GOT3 (cell line): Measurements from ENCODE around the gene AKR1C2.
"Not testable (repeated sequence)": the region's sequence is repeated elsewhere in the genome, so short reads cannot be mapped to it uniquely, and the experiment has no call there.

ENCODE experiments used
- DNase-seq: peaks from one replicate; lab custom pipeline; 2025; ENCODE audit warnings: mixed read lengths; lab: John Stamatoyannopoulos, UW

AKR1C2 gene

GRCh38 chr10:5003127-5004029 lies at the start of gene AKR1C2:
AKR1C2 (minus strand) TSS chr10:5003857; CDS start chr10:5003835, 22 bp downstream.
- DNase-seq = not testable (repeated sequence)

DNA sequence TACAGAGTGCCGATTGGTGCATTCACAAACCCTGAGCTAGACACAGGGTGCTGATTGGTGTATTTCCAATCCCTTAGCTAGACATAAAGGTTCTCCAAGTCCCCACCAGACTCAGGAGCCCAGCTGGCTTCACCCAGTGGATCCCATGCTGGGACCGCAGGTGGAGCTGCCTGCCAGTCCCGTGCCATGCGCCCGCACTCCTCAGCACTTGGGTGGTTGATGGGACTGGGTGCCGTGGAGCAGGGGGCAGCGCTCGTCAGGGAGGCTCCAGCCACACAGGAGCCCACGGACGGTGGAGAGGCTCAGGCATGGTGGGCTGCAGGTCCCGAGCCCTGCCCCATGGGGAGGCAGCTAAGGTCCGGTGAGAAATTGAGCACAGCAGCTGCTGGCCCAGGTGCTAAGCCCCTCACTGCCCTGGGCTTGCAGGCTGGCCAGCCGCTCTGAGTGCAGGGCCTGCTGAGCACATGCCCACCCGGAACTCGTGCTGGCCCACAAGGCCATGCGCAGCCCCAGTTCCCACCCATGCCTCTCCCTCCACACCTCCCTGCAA lies 49.4 kb upstream of the AKR1C2 start:
- DNase-seq = not testable (repeated sequence)

DNA sequence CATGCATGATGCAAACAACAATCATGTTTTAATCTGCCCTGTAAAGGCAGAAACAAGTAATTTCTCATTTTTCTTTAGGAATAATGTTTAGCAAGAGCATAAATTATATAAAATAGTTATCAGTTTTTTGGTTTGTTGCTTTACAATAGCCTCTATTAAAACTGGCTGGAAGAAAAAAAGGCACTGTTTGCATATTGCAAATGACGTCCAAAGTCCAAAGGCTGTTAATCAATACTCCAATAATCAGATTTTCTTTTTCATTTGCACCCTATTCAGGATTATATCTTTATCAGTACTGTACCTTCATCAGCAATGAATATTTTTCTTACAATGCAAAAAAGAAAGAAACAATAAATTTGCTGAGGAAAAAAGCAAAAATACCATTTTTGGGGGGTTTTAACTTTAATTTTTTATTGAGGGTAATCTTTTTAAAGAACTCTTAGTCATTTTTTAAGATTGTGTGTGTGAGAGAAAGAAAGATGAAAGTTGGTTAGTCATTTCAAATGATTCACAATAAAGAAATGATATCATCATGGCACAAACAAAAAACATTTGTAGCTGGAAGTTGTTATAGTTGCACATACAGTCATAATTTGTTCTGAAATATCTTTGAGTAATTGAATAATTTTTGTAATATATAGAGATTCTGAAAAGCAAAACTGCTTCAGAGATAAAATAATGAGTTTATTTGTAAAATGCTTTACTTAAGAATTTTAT lies 44.4 kb upstream of the AKR1C2 start:
- DNase-seq = no peak

DNA sequence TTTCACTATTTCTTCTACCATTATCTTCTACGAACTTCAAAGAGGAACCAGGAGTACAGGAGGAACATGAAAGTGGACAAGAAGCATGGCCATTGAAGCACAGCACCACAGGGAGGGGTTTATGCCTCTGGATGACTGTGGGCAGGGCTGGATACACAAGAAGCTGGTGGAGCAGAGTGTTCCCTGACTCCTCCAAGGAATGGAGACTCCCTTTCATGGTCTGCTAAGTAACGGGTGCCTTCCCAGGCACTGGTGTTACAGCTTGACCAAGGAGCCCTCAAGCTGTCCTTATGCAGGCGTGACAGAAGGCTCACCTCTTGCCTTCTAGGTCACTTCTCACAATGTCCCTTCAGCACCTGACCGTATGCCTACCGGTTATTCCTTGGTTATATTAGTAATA lies 43.4 kb upstream of the AKR1C2 start:
- not testable (repeated sequence) for DNase-seq

- DNase-seq = no peak
Measured at GRCh38 chr10:5046410-5046809, 42.8 kb upstream of the AKR1C2 start.

DNA sequence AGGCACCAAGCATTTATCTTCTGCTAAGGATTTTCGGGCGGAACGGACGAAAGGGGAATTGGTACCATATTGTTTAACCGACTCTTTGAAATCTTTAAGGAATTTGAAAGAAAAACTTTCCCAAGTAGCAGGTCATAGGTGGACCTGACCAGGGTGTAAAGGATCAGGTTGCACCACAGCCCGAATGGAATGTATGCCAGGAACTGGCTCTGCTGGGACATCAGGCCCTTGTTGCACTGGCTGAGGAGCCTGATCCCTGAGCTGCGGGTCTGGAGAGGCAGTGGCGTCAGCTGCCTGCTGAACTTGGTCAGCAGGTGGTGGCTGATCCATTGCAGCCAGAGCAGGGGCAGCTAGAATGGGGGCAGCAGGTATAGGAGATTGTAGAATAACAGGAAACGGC lies 41.4 kb upstream of the AKR1C2 start:
- no peak for DNase-seq

DNA sequence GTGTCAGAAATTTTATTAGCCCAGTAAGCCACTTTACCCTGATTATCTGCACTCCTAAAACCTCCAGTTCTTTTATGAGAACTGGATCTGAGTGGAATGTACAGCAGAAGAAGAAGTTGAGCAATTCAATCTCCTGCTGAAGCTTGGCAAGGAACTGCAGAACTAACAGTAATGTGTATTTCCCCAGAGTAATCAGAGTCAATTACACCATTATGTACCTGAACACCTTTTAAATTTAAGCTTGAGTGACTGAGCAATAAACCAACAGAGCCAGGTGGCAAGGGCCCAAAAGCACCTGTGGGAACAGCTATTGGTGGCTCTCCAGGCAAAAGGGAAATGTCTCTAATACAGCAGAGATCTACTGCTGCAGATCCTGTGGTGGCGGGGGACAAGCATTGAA lies 40.1 kb upstream of the AKR1C2 start:
- no peak for DNase-seq

DNA sequence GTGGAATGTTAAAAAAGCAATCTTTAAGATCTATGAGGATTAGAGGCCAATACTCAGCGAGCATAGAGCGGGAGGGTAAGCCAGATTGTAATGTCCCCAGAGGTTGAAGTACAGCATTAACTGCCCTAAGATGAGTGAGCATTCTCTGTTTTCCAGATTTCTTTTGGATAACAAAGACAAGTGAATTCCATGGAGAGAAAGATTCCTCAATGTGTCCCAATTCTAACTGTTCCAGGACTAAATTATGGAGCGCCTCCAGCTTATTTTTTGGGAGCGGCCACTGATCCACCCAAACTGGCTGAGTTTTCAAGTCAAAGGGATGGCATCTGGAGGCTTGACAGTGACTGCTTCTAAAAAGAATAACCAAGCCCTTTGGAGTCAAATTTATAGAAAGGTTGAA lies 39.3 kb upstream of the AKR1C2 start:
- DNase-seq = no peak

DNA sequence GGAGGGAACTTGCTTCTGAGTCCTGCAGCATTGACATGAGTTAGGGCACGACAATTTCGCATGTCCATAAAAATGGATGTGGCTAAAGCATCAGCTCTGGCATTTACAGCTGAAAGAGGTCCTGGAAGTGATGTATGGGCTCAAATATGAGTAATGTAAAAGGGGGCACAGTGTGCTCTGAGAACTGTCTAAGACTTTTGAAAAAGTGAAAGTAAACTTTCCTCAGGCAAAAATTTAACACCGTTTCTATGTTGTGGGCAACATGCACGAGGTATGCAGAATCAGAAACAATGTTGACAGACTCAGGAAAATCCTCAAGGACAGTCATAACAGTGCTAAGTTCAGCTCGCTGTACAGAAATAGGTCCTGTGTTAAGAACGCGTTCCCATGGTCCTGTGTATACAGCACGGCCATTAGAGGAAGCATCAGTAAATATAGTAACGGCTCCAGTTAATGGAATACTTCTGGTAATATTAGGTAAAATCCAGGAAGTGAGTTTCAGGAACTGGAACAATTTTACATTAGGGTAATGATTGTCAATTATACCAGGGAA lies 37.9 kb upstream of the AKR1C2 start:
- no peak for DNase-seq

DNA sequence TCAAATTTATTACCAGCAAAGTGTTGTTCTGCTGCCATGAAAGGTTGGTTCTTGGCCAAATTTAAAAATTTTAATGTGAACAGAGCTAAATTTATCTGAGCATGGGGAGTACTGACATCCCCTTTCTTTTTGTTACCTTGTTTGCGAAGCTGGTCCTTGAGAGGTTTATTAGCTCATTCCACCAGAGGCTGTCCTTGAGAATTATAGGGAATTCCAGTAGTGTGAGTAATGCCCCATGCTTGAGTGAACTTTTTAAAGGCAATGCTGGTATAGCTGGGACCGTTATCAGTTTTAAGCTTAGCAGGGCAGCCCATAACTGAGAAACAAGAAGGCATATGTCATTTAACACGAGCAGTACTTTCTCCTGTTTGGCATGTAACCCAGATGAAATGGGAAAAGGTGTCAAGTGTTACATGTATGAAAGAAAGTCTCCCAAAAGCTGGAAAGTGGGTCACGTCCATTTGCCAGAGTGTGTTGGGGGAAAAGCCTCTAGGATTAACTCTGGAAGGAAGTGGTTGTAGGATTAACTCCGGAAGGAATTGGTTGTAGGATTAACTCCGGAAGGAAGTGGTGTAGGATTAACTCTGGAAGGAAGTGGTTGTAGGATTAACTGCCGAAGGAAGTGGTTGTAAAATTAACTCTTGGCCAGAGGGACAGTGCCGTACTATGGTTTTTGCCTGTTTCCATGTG lies 37.3 kb upstream of the AKR1C2 start:
- DNase-seq = no peak

DNA sequence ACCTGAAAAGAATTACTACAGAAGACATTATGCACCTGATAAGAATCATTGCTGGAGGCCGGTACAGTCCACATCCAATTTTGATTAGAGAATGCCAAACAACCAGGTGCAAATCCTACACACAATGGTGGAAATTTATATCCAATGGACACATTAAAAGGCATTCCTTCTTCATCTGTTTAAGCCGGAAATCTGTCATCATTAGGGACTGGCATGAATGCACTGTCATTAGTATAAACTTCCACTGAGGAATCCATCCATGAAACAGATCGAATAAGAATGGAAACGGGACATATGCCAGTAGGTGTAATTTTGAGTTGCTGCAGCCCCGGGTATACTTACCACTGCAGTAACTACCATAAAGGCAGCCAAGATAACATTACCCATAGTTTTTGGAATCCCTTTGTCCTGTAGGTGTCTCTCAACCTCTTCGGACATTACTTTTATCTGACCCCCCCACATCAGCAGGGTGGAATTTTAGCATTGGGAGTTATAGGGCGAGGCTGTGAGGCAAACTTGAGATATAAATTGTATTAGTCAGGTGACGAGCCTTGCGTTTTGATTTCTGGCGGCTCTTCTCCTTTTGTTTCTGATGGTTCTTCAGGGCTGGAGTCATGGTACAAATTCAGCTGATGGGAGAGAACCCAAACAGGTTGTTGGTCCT lies 36.5 kb upstream of the AKR1C2 start:
- DNase-seq = no peak

GRCh38 chr10:5038733-5039132 lies 35.1 kb upstream of the AKR1C2 start:
- DNase-seq = no peak

DNA sequence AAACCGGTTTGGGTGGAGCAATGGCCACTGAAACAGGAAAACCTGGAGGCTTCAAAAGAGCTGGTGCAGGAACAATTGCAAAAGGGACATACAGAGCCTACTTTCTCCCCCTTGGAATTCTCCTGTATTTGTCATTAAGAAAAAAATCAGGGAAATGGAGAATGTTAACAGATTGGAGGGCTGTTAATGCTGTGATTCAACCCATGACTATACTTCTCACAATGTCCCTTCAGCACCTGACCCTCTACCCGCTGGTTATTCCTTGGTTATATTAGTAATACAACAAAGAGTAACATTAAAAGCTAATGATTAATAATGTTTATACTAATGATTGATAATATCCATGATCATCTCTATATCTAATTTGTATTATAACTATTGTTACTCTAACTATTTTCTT lies 34.4 kb upstream of the AKR1C2 start:
- DNase-seq = no peak

- no peak for DNase-seq
Measured at GRCh38 chr10:5036511-5036910, 32.9 kb upstream of the AKR1C2 start.

DNA sequence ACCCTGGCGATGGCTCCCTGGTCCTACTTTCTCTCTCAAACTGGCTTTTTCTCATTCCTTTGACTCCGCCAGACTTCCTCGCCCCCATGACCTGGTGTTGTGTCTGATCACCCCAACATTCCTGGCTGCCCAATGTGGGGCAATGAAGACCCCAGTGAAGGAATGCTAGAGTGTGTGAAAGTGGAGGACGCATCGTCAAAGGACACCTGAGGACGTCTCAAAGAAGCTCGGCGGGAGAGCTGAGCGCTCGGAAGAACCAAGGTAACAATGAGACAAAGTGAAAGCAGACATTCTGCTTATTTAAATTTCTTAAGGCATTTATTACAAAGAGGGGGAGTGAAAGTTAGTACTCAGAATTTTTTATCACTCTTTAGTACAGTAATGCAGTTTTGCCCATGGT lies 31.7 kb upstream of the AKR1C2 start:
- no peak for DNase-seq

DNA sequence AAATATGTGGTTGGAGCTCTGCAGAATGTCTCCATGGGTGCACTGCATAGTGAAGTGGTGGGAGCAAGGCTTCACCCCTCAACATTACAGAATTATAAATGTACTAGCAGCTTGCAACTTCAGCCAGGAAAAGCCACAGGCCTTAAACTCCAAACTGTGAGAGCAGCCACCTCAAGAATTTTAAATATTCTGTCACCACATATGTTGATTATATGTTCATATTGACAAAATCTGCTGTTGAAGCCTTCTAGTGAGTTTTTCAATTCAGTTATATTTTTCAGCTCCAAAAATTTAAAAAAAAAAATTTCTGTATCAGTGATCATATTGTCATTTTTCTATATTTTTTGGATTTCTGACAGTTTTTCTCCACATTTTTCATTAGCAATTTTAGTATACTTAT lies 30.9 kb upstream of the AKR1C2 start:
- no peak for DNase-seq

- no peak for DNase-seq
Measured at GRCh38 chr10:5033061-5033778, 29.6 kb upstream of the AKR1C2 start.

DNA sequence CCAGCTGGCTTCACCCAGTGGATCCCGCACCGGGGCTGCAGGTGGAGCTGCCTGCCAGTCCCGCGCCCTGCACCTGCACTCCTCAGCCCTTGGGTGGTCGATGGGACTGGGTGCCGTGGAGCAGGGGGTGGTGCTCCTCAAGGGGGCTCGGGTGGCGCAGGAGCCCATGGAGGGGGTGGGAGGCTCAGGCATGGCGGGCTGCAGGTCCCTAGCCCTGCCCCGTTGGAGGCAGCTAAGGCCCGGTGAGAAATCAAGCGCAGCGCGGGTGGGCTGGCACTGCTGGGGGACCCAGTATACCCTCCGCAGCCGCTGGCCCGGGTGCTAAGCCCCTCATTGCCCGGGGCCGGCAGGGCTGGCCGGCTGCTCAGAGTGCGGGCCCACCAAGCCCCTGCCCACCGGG lies 28.8 kb upstream of the AKR1C2 start:
- DNase-seq = not testable (repeated sequence)

- not testable (repeated sequence) for DNase-seq
Measured at GRCh38 chr10:5031588-5031987, 27.9 kb upstream of the AKR1C2 start.

GRCh38 chr10:5030989-5031388 lies 27.3 kb upstream of the AKR1C2 start:
- no peak for DNase-seq

DNA sequence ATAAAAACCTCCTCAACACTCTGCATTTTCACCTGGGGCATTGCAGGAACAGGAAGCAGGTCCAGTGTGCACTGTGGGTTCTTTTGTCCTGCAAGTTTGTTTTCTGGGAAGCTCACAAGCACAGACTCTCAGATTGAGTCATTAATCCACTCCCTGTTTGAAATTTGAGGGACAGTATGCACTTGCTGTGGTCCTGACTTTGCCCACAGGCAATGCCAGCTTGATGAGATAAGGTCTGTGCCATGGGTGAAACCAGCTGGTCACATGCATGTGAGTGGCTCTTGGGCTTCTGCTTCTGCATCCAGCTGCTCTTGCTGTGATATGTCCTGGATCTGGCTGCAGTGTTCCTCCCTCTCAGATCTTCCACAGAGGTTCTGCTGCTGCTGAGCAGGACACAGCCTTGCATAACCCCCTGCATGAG lies 21.8 kb upstream of the AKR1C2 start:
- not testable (repeated sequence) for DNase-seq
